Endothelial cell of umbilical vein (primary cell): Measurements from ENCODE around the gene PCBP4. TPM values are rescaled to one million over a fixed set of nuclear protein-coding genes. Genes with fewer than 3 reads are reported as not detected.

Source experiments
- BruUV-seq: library from RNA; stranded (reverse); fragments of 400-500 nt; replicated peaks from 2 replicates; lab custom pipeline; 2021; lab: Mats Ljungman, UMichigan
- CTCF ChIA-PET: fragments of 300-600, 350-600 bp; sonication (Branson Sonifier 250); formaldehyde crosslinking; loops from one replicate; lab custom pipeline; 2021; ENCODE audit warnings: antibody characterized with exemption, inconsistent platforms; lab: Charles Lee
- POLR2A ChIA-PET: fragments of 300-600, 350-600 bp; sonication (Branson Sonifier 250); formaldehyde crosslinking; loops from one replicate; lab custom pipeline; 2021; ENCODE audit warnings: antibody characterized with exemption, inconsistent platforms; lab: Charles Lee
- DNase-seq: peaks from one replicate; pipeline ENCODE4 v3.0.0-alpha.2; 2011; ENCODE audit warnings: low read depth, low spot score
- FAIRE-seq: peaks from 2 replicates; lab custom pipeline; 2011; peaks lifted over from hg19 to GRCh38; lab: Jason Lieb, UNC
- H2AFZ ChIP-seq: 2 replicates; pipeline ENCODE4 v1.6.0; 2012; ENCODE audit warnings: low read depth, low read length, control low read depth, inconsistent platforms
- H3K27ac ChIP-seq: 2 replicates; pipeline ENCODE4 v1.5.1; 2011; ENCODE audit warnings: low read depth, mild to moderate bottlenecking, control low read depth, low read length, moderate library complexity; ENCODE audit not compliant: insufficient read depth
- H3K27me3 ChIP-seq, 2 experiments: 2 replicates each; pipeline versions ENCODE4 v1.6.0 to v1.6.1; 2011; ENCODE audit warnings: low read length in 2 of 2, mixed read lengths in 1 of 2; ENCODE audit not compliant: control insufficient read depth in 2 of 2, insufficient read depth in 2 of 2
- H3K36me3 ChIP-seq, 2 experiments: 2 replicates in 1 of 2; 3 replicates in 1 of 2; pipeline ENCODE4 v1.5.1; 2011; ENCODE audit warnings: low read length in 2 of 2, mild to moderate bottlenecking in 1 of 2, moderate library complexity in 1 of 2; ENCODE audit not compliant: control insufficient read depth in 2 of 2, insufficient read depth in 2 of 2; ENCODE audit errors: extremely low read depth in 1 of 2
- H3K4me1 ChIP-seq: 3 replicates; pipeline ENCODE4 v1.5.1; 2011; ENCODE audit warnings: mild to moderate bottlenecking, low read length; ENCODE audit not compliant: control insufficient read depth, insufficient read depth; ENCODE audit errors: extremely low read depth
- H3K4me2 ChIP-seq: 2 replicates; pipeline ENCODE4 v1.6.1; 2011; ENCODE audit warnings: low read length, control low read depth, mixed read lengths; ENCODE audit not compliant: insufficient read depth
- H3K4me3 ChIP-seq, 3 experiments: fragments of 200-600 bp in 1 of 3; sonication (generic), shearing (Covaris generic) in 1 of 3; replicated peaks in 1 of 3; 2 replicates each; pipeline ENCODE4 v1.5.1; 2011 to 2016; ENCODE audit warnings: control low read depth in 3 of 3, low read length in 3 of 3, mild to moderate bottlenecking in 2 of 3, inconsistent platforms in 1 of 3, low read depth in 1 of 3, moderate library complexity in 1 of 3; ENCODE audit not compliant: insufficient read depth in 1 of 3
- H3K79me2 ChIP-seq: 2 replicates; pipeline ENCODE4 v1.6.0; 2012; ENCODE audit warnings: low read length, inconsistent platforms; ENCODE audit not compliant: control insufficient read depth, insufficient read depth
- H3K9ac ChIP-seq: replicated peaks from 2 replicates; pipeline ENCODE3; 2011; ENCODE audit warnings: low read length, control low read depth; ENCODE audit not compliant: insufficient read depth; ENCODE audit errors: extremely low read depth
- H3K9me1 ChIP-seq: replicated peaks from 3 replicates; pipeline ENCODE4 v1.6.0; 2011; ENCODE audit warnings: mild to moderate bottlenecking, low read length; ENCODE audit not compliant: control insufficient read depth, insufficient read depth; ENCODE audit errors: extremely low read depth
- H3K9me3 ChIP-seq: replicated peaks from 2 replicates; pipeline ENCODE4 v1.5.1; 2012; ENCODE audit warnings: low read length, inconsistent platforms; ENCODE audit not compliant: control insufficient read depth, insufficient read depth
- H4K20me1 ChIP-seq: replicated peaks from 2 replicates; pipeline ENCODE3; 2011; ENCODE audit warnings: mild to moderate bottlenecking, low read length; ENCODE audit not compliant: control insufficient read depth, insufficient read depth; ENCODE audit errors: extremely low read depth
- CTCF ChIP-seq, 2 donors: IDR thresholded peaks; 1 replicate in 1 of 2; 2 replicates in 1 of 2; pipeline ENCODE4 v1.5.1; 2011; ENCODE audit warnings: low read length in 2 of 2, mild to moderate bottlenecking in 2 of 2, moderate library complexity in 2 of 2, control low read depth in 1 of 2, inconsistent platforms in 1 of 2, low read depth in 1 of 2; ENCODE audit not compliant: insufficient read depth in 1 of 2; ENCODE audit errors: extremely low read depth in 1 of 2
- EZH2 ChIP-seq: IDR thresholded peaks from 2 replicates; pipeline ENCODE4 v1.6.1; 2012; ENCODE audit warnings: borderline replicate concordance, low read depth, mild to moderate bottlenecking, moderate library complexity, low read length, inconsistent platforms; ENCODE audit not compliant: severe bottlenecking
- FOS ChIP-seq: IDR thresholded peaks from 2 replicates; pipeline ENCODE4 v1.6.1; 2011; ENCODE audit warnings: mild to moderate bottlenecking, low read length, moderate library complexity, borderline replicate concordance; ENCODE audit not compliant: insufficient read depth
- GATA2 ChIP-seq: IDR thresholded peaks from 2 replicates; pipeline ENCODE4 v1.7.0; 2011; ENCODE audit warnings: low read depth, mild to moderate bottlenecking, moderate library complexity, mixed read lengths, low read length; ENCODE audit not compliant: insufficient read length, insufficient read depth
- JUN ChIP-seq: IDR thresholded peaks from 2 replicates; pipeline ENCODE4 v1.6.1; 2011; ENCODE audit warnings: borderline replicate concordance, low read depth; ENCODE audit not compliant: insufficient read length, insufficient read depth
- MAX ChIP-seq: IDR thresholded peaks from 2 replicates; pipeline ENCODE4 v1.6.1; 2011; ENCODE audit not compliant: insufficient read depth, insufficient read length
- MYC ChIP-seq: IDR thresholded peaks from one replicate; pipeline ENCODE4 v1.6.1; 2011; ENCODE audit warnings: mild to moderate bottlenecking, low read depth, low read length
- POLR2A ChIP-seq: IDR thresholded peaks from 2 replicates; pipeline ENCODE4 v1.6.1; 2012; ENCODE audit warnings: low read depth, mild to moderate bottlenecking, control low read depth, low read length
- POLR2AphosphoS5 ChIP-seq: IDR thresholded peaks from 2 replicates; pipeline ENCODE4 v1.6.1; 2012; ENCODE audit warnings: low read depth, mild to moderate bottlenecking, control low read depth, low read length, moderate library complexity; ENCODE audit not compliant: insufficient read depth
- dilution Hi-C: fragments of 300-500 bp; cut with MboI; formaldehyde crosslinking; loops from one replicate; pipeline ENCODE4 v1.15.0; 2019; ENCODE audit warnings: low sequenced_read_pairs; ENCODE audit not compliant: extremely low pct_ligation_motif_present
- intact Hi-C: fragments of 100-400 bp; cut with micrococcal nuclease; formaldehyde crosslinking; loops from one replicate; pipeline ENCODE4 v1.10.0; 2022
- polyA plus RNA-seq, 4 experiments: library from polyadenylated mRNA; depleted of rRNA in 3 of 4; stranded (reverse) in 3 of 4; unstranded in 1 of 4; fragments of >200 nt; gene quantifications; 2 replicates each; pipeline versions ENCODE4 v1.2.1 to v1.2.3, GENCODE V29; 2011 to 2012; ENCODE audit warnings: missing spikeins in 1 of 4
- total RNA-seq: library from RNA; stranded (reverse); gene quantifications from 2 replicates; pipeline ENCODE4 v1.2.3, GENCODE V29; 2021

PCBP4 gene
- total and polyA plus RNA-seq, 2 donors (not counting 3 experiments of a cell fraction or from before 2014, with no cell fraction given), result 46.5 to 63.1 TPM

- Histone ChIP-seq H3K27me3 (peaks cover 2 to 5% of the 10 kb centered on the region in 2 experiments), H3K36me3 (no peaks in the 10 kb centered on the region), H3K27ac (no peak overlapping the region), H3K9ac (no peak overlapping the region), H3K4me1 (no peaks in the 10 kb centered on the region), H3K9me1 (no peaks in the 10 kb centered on the region), H3K9me3 (no peaks in the 10 kb centered on the region), H3K79me2 (no peaks in the 10 kb centered on the region), H3K4me2 (no peak overlapping the region), H4K20me1 (no peaks in the 10 kb centered on the region), H3K4me3 (no peak overlapping the region), H2AFZ (no peak overlapping the region)
- BruUV-seq, result no TSS peak
- intact Hi-C loops (loop anchor here (10.0 kb wide), 1 partner anchor 564 kb away; the partner anchor contains the start of gene MANF), dilution Hi-C loops (no loop called here)
- CTCF ChIA-PET, result no interaction called here
- DNase-seq (no peak), FAIRE-seq (no peak)
- no peak for TF ChIP-seq JUN
- TF ChIP-seq MAX, result no peak
- TF ChIP-seq POLR2AphosphoS5, result no peak
- TF ChIP-seq GATA2, result no peak
- TF ChIP-seq MYC, result no peak
- no peak for TF ChIP-seq EZH2
- POLR2A ChIA-PET, result no interaction called here
These were observed 18.1 kb downstream of the PCBP4 start for GRCh38 chr3:51949121-51949520.

DNA sequence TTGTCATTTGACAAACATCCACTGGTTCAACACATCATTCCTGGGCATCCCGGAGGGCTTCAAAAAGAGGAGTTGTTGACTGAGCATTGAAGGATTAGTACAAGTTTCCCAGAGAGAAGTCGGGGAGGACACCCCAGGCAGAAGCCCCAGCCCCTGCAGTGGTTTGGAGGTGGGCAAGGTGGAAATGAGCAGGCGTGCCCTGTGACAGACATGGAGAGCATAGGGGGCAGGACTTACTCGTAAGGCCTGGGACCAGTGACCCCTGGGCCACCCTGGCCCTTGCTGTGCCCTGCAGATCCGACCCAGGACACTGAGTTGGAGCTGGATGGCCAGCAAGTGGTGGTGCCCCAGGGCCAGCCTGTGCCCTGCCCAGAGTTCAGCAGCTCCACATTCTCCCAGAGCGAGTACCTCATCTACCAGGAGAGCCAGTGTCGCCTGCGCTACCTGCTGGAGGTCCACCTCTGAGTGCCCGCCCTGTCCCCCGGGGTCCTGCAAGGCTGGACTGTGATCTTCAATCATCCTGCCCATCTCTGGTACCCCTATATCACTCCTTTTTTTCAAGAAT, 19.2 kb downstream of the PCBP4 start:
- Histone ChIP-seq H3K4me2 (no peak overlapping the region), H2AFZ (no peak overlapping the region), H3K9me3 (no peaks in the 10 kb centered on the region), H4K20me1 (no peaks in the 10 kb centered on the region), H3K79me2 (no peaks in the 10 kb centered on the region), H3K27ac (no peak overlapping the region), H3K9me1 (no peaks in the 10 kb centered on the region), H3K27me3 (no peaks in the 10 kb centered on the region), H3K36me3 (no peaks in the 10 kb centered on the region), H3K4me3 (no peak overlapping the region), H3K4me1 (peaks cover 2% of the 10 kb centered on the region), H3K9ac (no peak overlapping the region)
- dilution Hi-C loops, result no loop called here
- FAIRE-seq, result no peak
- BruUV-seq, result no TSS peak
- CTCF ChIA-PET, result interaction anchor here (1.1 kb wide), 1 partner anchor 35 kb away, joined by 3 read pairs; the partner anchor contains the start of gene ACY1
- no peak for TF ChIP-seq CTCF (IDR thresholded peaks at IDR 0.05; ENCODE audit: extremely low read depth in 1 of 2, insufficient read depth in 1 of 2, low read depth in 1 of 2, low read length in 2 of 2)
- no peak for TF ChIP-seq JUN
- TF ChIP-seq FOS, result no peak
- TF ChIP-seq MYC, result no peak
- TF ChIP-seq MAX, result no peak
- no peak for TF ChIP-seq EZH2
- TF ChIP-seq POLR2A, result no peak
- TF ChIP-seq POLR2AphosphoS5, result no peak
- TF ChIP-seq GATA2, result no peak
- POLR2A ChIA-PET, result no interaction called here
- intact Hi-C loops, result loop anchor here (10.0 kb wide), 1 partner anchor 563 kb away; the partner anchor contains the start of gene MANF
- DNase-seq, result no peak
